ENCODE results near the gene HIPK2. TPM values are rescaled to one million over a fixed set of nuclear protein-coding genes. Genes with fewer than 3 reads are reported as not detected.

The HIPK2 gene
- polyA plus RNA-seq, 1 donor (not counting 4 experiments of a cell fraction or from before 2014, with no cell fraction given) = 5.8 TPM

DNA sequence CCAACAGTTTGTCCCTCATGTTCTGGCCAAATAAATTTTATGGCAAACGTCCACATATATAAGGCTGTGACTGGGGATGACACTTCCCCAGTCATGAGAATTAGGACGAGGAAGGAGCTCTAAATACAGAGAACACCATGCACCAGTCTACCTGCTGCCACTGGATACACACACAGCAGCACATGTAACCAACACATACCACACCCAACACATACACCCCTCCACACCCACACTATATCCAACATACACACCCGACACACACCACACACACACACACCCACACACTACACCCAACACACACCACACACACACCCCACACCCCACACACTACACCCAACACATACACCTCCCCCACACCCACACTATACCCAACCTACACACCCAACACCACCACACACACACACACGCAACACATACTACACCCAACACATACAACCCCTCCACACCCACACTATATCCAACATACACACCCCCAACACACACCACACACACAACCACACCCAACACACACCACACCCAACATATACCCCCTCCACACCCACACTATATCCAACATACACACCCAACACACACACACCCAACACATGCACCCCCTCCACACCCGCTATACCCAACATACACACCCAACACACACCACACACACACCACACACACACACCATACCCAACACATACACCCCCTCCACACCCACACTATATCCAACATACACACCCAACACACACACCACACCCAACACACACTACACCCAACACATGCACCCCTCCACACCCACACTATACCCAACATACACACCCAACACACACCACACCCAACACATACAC, 74.1 kb downstream of the HIPK2 start:
- dilution Hi-C loops (cut with MboI; ENCODE audit: extremely low pct_ligation_motif_present, low sequenced_read_pairs) = no loop called here
- H3K4me3 ChIP-seq (ENCODE audit: control insufficient read depth in 2 of 3, extremely low read depth in 1 of 3, insufficient read depth in 2 of 3, low read depth in 1 of 3, low read length in 3 of 3) = no peak overlapping the region
- H3K4me1 ChIP-seq (ENCODE audit: control insufficient read depth, extremely low read depth, insufficient read depth, low read length) = peaks cover 5% of the 10 kb centered on the region
- H3K9ac ChIP-seq (ENCODE audit: control insufficient read depth, extremely low read depth, insufficient read depth, low read length) = no peak overlapping the region
- no peak overlapping the region for H3K4me2 ChIP-seq (ENCODE audit: control insufficient read depth, extremely low read depth, insufficient read depth, low read depth, low read length)
- no peak overlapping the region for H3K27ac ChIP-seq (ENCODE audit: control insufficient read depth, insufficient read depth, low read length)
- TF ChIP-seq, protein P1, sequence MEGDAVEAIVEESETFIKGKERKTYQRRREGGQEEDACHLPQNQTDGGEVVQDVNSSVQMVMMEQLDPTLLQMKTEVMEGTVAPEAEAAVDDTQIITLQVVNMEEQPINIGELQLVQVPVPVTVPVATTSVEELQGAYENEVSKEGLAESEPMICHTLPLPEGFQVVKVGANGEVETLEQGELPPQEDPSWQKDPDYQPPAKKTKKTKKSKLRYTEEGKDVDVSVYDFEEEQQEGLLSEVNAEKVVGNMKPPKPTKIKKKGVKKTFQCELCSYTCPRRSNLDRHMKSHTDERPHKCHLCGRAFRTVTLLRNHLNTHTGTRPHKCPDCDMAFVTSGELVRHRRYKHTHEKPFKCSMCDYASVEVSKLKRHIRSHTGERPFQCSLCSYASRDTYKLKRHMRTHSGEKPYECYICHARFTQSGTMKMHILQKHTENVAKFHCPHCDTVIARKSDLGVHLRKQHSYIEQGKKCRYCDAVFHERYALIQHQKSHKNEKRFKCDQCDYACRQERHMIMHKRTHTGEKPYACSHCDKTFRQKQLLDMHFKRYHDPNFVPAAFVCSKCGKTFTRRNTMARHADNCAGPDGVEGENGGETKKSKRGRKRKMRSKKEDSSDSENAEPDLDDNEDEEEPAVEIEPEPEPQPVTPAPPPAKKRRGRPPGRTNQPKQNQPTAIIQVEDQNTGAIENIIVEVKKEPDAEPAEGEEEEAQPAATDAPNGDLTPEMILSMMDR (optimal IDR thresholded peaks at IDR 0.05 in 1 of 3, IDR thresholded peaks at IDR 0.05 in 1 of 3, conservative IDR thresholded peaks at IDR 0.05 in 1 of 3; ENCODE audit: extremely low read depth in 1 of 3, insufficient read depth in 2 of 3, low read length in 3 of 3) = no peak
- TF ChIP-seq EZH2 (IDR thresholded peaks at IDR 0.05; ENCODE audit: low read length) = no peak
- H4K20me1 ChIP-seq (ENCODE audit: control insufficient read depth, extremely low read depth, insufficient read depth, low read length) = no peaks in the 10 kb centered on the region
- H3K27me3 ChIP-seq (ENCODE audit: control insufficient read depth, extremely low read depth, insufficient read depth, low read length) = no peaks in the 10 kb centered on the region
- H3K9me1 ChIP-seq (ENCODE audit: control insufficient read depth, extremely low read depth, insufficient read depth, low read length) = no peaks in the 10 kb centered on the region
- H3K79me2 ChIP-seq (ENCODE audit: control insufficient read depth, insufficient read depth, low read length) = peaks cover 12% of the 10 kb centered on the region
- no peak for DNase-seq (ENCODE audit: low read depth, low spot score)
- FAIRE-seq = no peak
- H2AFZ ChIP-seq (ENCODE audit: control insufficient read depth, low read length) = no peak overlapping the region
- peaks cover 5 to 26% of the 10 kb centered on the region in 2 experiments for H3K36me3 ChIP-seq (ENCODE audit: control insufficient read depth in 2 of 2, extremely low read depth in 1 of 2, insufficient read depth in 2 of 2, low read length in 2 of 2)
- H3K9me3 ChIP-seq (ENCODE audit: control insufficient read depth, low read depth, low read length) = no peaks in the 10 kb centered on the region

DNA sequence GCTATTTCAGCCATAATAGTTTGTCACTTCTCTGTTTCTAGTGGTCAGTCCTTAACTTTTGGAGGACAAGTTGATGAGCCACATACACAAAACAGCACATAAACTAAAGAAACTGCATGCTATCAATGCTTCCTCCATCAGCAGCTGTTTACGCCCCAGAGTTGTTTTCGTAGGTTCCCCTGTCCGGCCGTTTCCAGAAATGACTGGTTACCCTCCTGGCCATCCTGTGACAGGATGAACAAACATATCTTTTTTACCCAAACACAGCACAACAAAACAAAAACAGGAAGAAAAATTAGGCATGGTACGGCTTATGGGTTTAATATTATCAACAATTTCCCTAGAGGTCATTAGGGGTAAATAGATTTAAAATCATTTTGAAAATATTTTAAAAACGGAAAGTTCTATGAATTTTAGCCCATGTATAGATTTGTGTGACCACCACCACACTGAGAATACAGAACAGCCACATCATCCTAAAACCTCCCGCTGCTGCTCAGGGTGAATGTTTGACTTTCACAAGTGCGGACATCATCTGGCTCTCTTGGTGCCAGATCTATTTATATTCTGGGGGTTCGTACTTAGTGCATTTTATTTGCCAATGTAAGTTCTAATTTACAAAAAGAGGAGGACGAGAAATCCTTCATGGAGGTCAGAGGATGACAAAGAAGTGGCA, 74.8 kb downstream of the HIPK2 start:
- peaks cover 11% of the 10 kb centered on the region for H3K79me2 ChIP-seq (ENCODE audit: control insufficient read depth, insufficient read depth, low read length)
- dilution Hi-C loops (cut with MboI; ENCODE audit: extremely low pct_ligation_motif_present, low sequenced_read_pairs) = no loop called here
- no peak overlapping the region for H3K4me3 ChIP-seq (ENCODE audit: control insufficient read depth in 2 of 3, extremely low read depth in 1 of 3, insufficient read depth in 2 of 3, low read depth in 1 of 3, low read length in 3 of 3)
- H3K9me1 ChIP-seq (ENCODE audit: control insufficient read depth, extremely low read depth, insufficient read depth, low read length) = no peaks in the 10 kb centered on the region
- no peak for FAIRE-seq
- peaks cover 2% of the 10 kb centered on the region for H3K4me1 ChIP-seq (ENCODE audit: control insufficient read depth, extremely low read depth, insufficient read depth, low read length)
- no peaks in the 10 kb centered on the region for H3K27me3 ChIP-seq (ENCODE audit: control insufficient read depth, extremely low read depth, insufficient read depth, low read length)
- peaks cover 4 to 27% of the 10 kb centered on the region in 2 experiments for H3K36me3 ChIP-seq (ENCODE audit: control insufficient read depth in 2 of 2, extremely low read depth in 1 of 2, insufficient read depth in 2 of 2, low read length in 2 of 2)
- no peaks in the 10 kb centered on the region for H3K9me3 ChIP-seq (ENCODE audit: control insufficient read depth, low read depth, low read length)
- TF ChIP-seq, protein P1 (optimal IDR thresholded peaks at IDR 0.05 in 1 of 3, IDR thresholded peaks at IDR 0.05 in 1 of 3, conservative IDR thresholded peaks at IDR 0.05 in 1 of 3; ENCODE audit: extremely low read depth in 1 of 3, insufficient read depth in 2 of 3, low read length in 3 of 3) = no peak
- no peak for TF ChIP-seq EZH2 (IDR thresholded peaks at IDR 0.05; ENCODE audit: low read length)
- H4K20me1 ChIP-seq (ENCODE audit: control insufficient read depth, extremely low read depth, insufficient read depth, low read length) = no peaks in the 10 kb centered on the region
- H3K4me2 ChIP-seq (ENCODE audit: control insufficient read depth, extremely low read depth, insufficient read depth, low read depth, low read length) = no peak overlapping the region
- no peak overlapping the region for H3K27ac ChIP-seq (ENCODE audit: control insufficient read depth, insufficient read depth, low read length)
- no peak overlapping the region for H3K9ac ChIP-seq (ENCODE audit: control insufficient read depth, extremely low read depth, insufficient read depth, low read length)
- no peak overlapping the region for H2AFZ ChIP-seq (ENCODE audit: control insufficient read depth, low read length)
- no peak for DNase-seq (ENCODE audit: low read depth, low spot score)
